ENCODE results near the gene RNF32. TPM values are rescaled to one million over a fixed set of nuclear protein-coding genes. Genes with fewer than 3 reads are reported as not detected.

The RNF32 gene
- total and polyA plus RNA-seq, 4 donors: 1.5 to 3.9 (median 3.1) TPM

- Histone ChIP-seq H3K27me3 (ENCODE audit: control insufficient read depth in 3 of 3, insufficient read depth in 3 of 3, low read length in 2 of 3) (no peaks in the 10 kb centered on the region), H3K9me3 (ENCODE audit: control insufficient read depth in 4 of 4, insufficient read depth in 3 of 4, low read length in 3 of 4) (no peaks in the 10 kb centered on the region), H3K27ac (ENCODE audit: low read depth in 1 of 2, low read length in 1 of 2) (no peak overlapping the region), H3K9ac (ENCODE audit: insufficient read depth in 1 of 2, low read length in 2 of 2) (no peak overlapping the region), H3K36me3 (ENCODE audit: control insufficient read depth in 4 of 4, insufficient read depth in 4 of 4, low read length in 4 of 4) (no peaks in the 10 kb centered on the region), H3K4me3 (no peak overlapping the region), H3K4me1 (ENCODE audit: control insufficient read depth in 5 of 5, insufficient read depth in 5 of 5, low read length in 5 of 5) (peaks cover 0 to 10% (median 3%) of the 10 kb centered on the region in 5 donors)
- 48 to 58% methylated on average over 7 of the region's 7 CpGs for WGBS, 2 donors
- TF ChIP-seq CTCF (IDR thresholded peaks at IDR 0.05; ENCODE audit: control extremely low read depth, extremely low read depth): no peak
- peak in 1 of 3 donors; percentile 41 for DNase-seq
- ATAC-seq (ENCODE audit: insufficient read depth, low FRiP score): no peak
Observed at GRCh38 chr7:156609010-156609877, 31.3 kb upstream of the RNF32 start.

GRCh38 chr7:156610130-156610529 lies 30.4 kb upstream of the RNF32 start:
- ATAC-seq (ENCODE audit: insufficient read depth, low FRiP score) (no peak), DNase-seq (no peak)
- peaks cover 0 to 10% (median 3%) of the 10 kb centered on the region in 5 donors for H3K4me1 ChIP-seq (ENCODE audit: control insufficient read depth in 5 of 5, insufficient read depth in 5 of 5, low read length in 5 of 5)
- H3K9ac ChIP-seq (ENCODE audit: insufficient read depth in 1 of 2, low read length in 2 of 2): no peak overlapping the region
- TF ChIP-seq CTCF (IDR thresholded peaks at IDR 0.05; ENCODE audit: control extremely low read depth, extremely low read depth): no peak
- 79 to 81% methylated on average over 11 of the region's 11 CpGs for WGBS, 2 donors
- H3K36me3 ChIP-seq (ENCODE audit: control insufficient read depth in 4 of 4, insufficient read depth in 4 of 4, low read length in 4 of 4): no peaks in the 10 kb centered on the region
- H3K27ac ChIP-seq (ENCODE audit: low read depth in 1 of 2, low read length in 1 of 2): no peak overlapping the region
- H3K9me3 ChIP-seq (ENCODE audit: control insufficient read depth in 4 of 4, insufficient read depth in 3 of 4, low read length in 3 of 4): no peaks in the 10 kb centered on the region
- H3K27me3 ChIP-seq (ENCODE audit: control insufficient read depth in 3 of 3, insufficient read depth in 3 of 3, low read length in 2 of 3): no peaks in the 10 kb centered on the region
- no peak overlapping the region for H3K4me3 ChIP-seq

GRCh38 chr7:156610601-156611000 lies 30.0 kb upstream of the RNF32 start:
- WGBS, 2 donors: 79 to 80% methylated on average over 11 of the region's 11 CpGs
- no peak for TF ChIP-seq CTCF (IDR thresholded peaks at IDR 0.05; ENCODE audit: control extremely low read depth, extremely low read depth)

More at GRCh38 chr7:156610601-156611000, 30.0 kb upstream of the RNF32 start:
- DNase-seq (no peak), ATAC-seq (ENCODE audit: insufficient read depth, low FRiP score) (no peak)
- Histone ChIP-seq H3K36me3 (ENCODE audit: control insufficient read depth in 4 of 4, insufficient read depth in 4 of 4, low read length in 4 of 4) (no peaks in the 10 kb centered on the region), H3K4me3 (no peak overlapping the region), H3K9ac (ENCODE audit: insufficient read depth in 1 of 2, low read length in 2 of 2) (no peak overlapping the region), H3K4me1 (ENCODE audit: control insufficient read depth in 5 of 5, insufficient read depth in 5 of 5, low read length in 5 of 5) (peaks cover 0 to 13% (median 5%) of the 10 kb centered on the region in 5 donors), H3K27ac (ENCODE audit: low read depth in 1 of 2, low read length in 1 of 2) (no peak overlapping the region), H3K27me3 (ENCODE audit: control insufficient read depth in 3 of 3, insufficient read depth in 3 of 3, low read length in 2 of 3) (no peaks in the 10 kb centered on the region), H3K9me3 (ENCODE audit: control insufficient read depth in 4 of 4, insufficient read depth in 3 of 4, low read length in 3 of 4) (no peaks in the 10 kb centered on the region)
